PC-3 (cell line): Measurements from ENCODE around the gene DOCK1. TPM values are rescaled to one million over a fixed set of nuclear protein-coding genes. Genes with fewer than 3 reads are reported as not detected.

Experiments
- ATAC-seq: fragments of 200-7000 bp; cut with Tn5 transposase; 2 replicates; pipeline ENCODE4 v1.9.1; 2020; ENCODE audit warnings: mild to moderate bottlenecking, moderate library complexity
- BruUV-seq: library from RNA; stranded (reverse); fragments of 400-500 nt; replicated peaks from 2 replicates; lab custom pipeline; 2021; lab: Mats Ljungman, UMichigan
- CTCF ChIA-PET: fragments of 300-600 bp; sonication (Branson Sonifier 250); formaldehyde crosslinking; loops from one replicate; lab custom pipeline; 2022; ENCODE audit warnings: antibody characterized with exemption; lab: Charles Lee
- POLR2A ChIA-PET: fragments of 300-600 bp; sonication (Branson Sonifier 250); formaldehyde crosslinking; loops from one replicate; lab custom pipeline; 2022; ENCODE audit warnings: antibody characterized with exemption; ENCODE audit not compliant: unreplicated experiment; lab: Charles Lee
- DNase-seq: peaks from one replicate; pipeline ENCODE4 v3.0.0-alpha.2; 2015
- H2AFZ ChIP-seq: fragments of 300-600 bp; sonication (generic); 2 replicates; pipeline ENCODE4 v1.6.0; 2016; ENCODE audit warnings: antibody characterized with exemption, low read length
- H3F3A ChIP-seq: fragments of 300-600 bp; sonication (generic); one replicate; pipeline ENCODE4 v1.6.0; 2017; ENCODE audit warnings: antibody characterized with exemption, low read length, control low read depth, mild to moderate bottlenecking; ENCODE audit not compliant: unreplicated experiment
- H3K27ac ChIP-seq: fragments of 300-600 bp; sonication (generic); 2 replicates; pipeline ENCODE4 v1.5.1; 2016; ENCODE audit warnings: mild to moderate bottlenecking, low read length
- H3K27me3 ChIP-seq: fragments of 300-600 bp; sonication (generic); 2 replicates; pipeline ENCODE4 v1.6.1; 2016; ENCODE audit warnings: low read length, mixed read lengths
- H3K36me3 ChIP-seq: fragments of 300-600 bp; sonication (generic); 2 replicates; pipeline ENCODE4 v1.6.1; 2016; ENCODE audit warnings: low read depth, mixed run types, low read length, mixed read lengths
- H3K4me1 ChIP-seq: fragments of 300-600 bp; sonication (generic); 2 replicates; pipeline ENCODE4 v1.5.1; 2016; ENCODE audit warnings: low read length; ENCODE audit not compliant: insufficient read depth
- H3K4me2 ChIP-seq: fragments of 300-600 bp; sonication (generic); 2 replicates; pipeline ENCODE4 v1.6.0; 2016; ENCODE audit warnings: low read length
- H3K4me3 ChIP-seq: fragments of 300-600 bp; sonication (generic); 2 replicates; pipeline ENCODE4 v1.5.1; 2016; ENCODE audit warnings: mild to moderate bottlenecking, low read length, mixed read lengths
- H3K79me2 ChIP-seq: fragments of 300-600 bp; sonication (generic); 2 replicates; pipeline ENCODE4 v1.6.1; 2017; ENCODE audit warnings: low read length, mixed read lengths
- H3K9ac ChIP-seq: fragments of 300-600 bp; sonication (generic); 2 replicates; pipeline ENCODE4 v1.6.0; 2016; ENCODE audit warnings: mild to moderate bottlenecking, low read length
- H3K9me2 ChIP-seq: fragments of 300-600 bp; sonication (generic); replicated peaks from 2 replicates; pipeline ENCODE4 v1.6.1; 2016; ENCODE audit warnings: mixed run types, low read length, mixed read lengths
- H3K9me3 ChIP-seq: fragments of 300-600 bp; sonication (generic); 2 replicates; pipeline ENCODE4 v1.6.1; 2016; ENCODE audit warnings: low read length, mixed read lengths
- H4K20me1 ChIP-seq: fragments of 300-600 bp; sonication (generic); 2 replicates; pipeline ENCODE4 v1.6.1; 2016; ENCODE audit warnings: low read length, mixed read lengths
- CTCF ChIP-seq: fragments of 300-600 bp; sonication (generic); conservative IDR thresholded peaks from 2 replicates; pipeline ENCODE4 v1.5.1; 2017; ENCODE audit warnings: antibody characterized with exemption, low read depth, mild to moderate bottlenecking, low read length
- EZH2 ChIP-seq: fragments of 300-600 bp; sonication (generic); IDR thresholded peaks from one replicate; pipeline ENCODE4 v1.6.1; 2017; ENCODE audit warnings: antibody characterized with exemption, mild to moderate bottlenecking, low read length; ENCODE audit not compliant: unreplicated experiment
- EZH2phosphoT487 ChIP-seq: fragments of 300-600 bp; sonication (generic); IDR thresholded peaks from 2 replicates; pipeline ENCODE4 v1.6.1; 2018; ENCODE audit warnings: mild to moderate bottlenecking, antibody characterized with exemption, low read length, borderline replicate concordance
- intact Hi-C: fragments of 100-400 bp; cut with micrococcal nuclease; formaldehyde crosslinking; loops from 2 replicates; pipeline ENCODE4 v1.9.0; 2023
- total RNA-seq: library from RNA; depleted of rRNA; stranded (reverse); fragments of >200 nt; gene quantifications from 2 replicates; pipeline ENCODE4 v1.2.3, GENCODE V29; 2014

Gene DOCK1
- total RNA-seq, 1 experiment from 2014 or later: 34.3 TPM

- DNase-seq (no peak), ATAC-seq (no peak)
- H3K4me1 ChIP-seq: no peaks in the 10 kb centered on the region
- no peak overlapping the region for H3K27ac ChIP-seq
- no peaks in the 10 kb centered on the region for H3K9me2 ChIP-seq
- no peak overlapping the region for H2AFZ ChIP-seq
- H3K4me3 ChIP-seq: no peak overlapping the region
- intact Hi-C loops: no loop called here
- BruUV-seq: no TSS peak
- ChIA-PET CTCF (no interaction called here), POLR2A (no interaction called here)
- no peaks in the 10 kb centered on the region for H3K79me2 ChIP-seq
- H3F3A ChIP-seq: no peaks in the 10 kb centered on the region
- no peaks in the 10 kb centered on the region for H3K27me3 ChIP-seq
- no peak overlapping the region for H3K9ac ChIP-seq
- H3K4me2 ChIP-seq: no peak overlapping the region
- H3K9me3 ChIP-seq: no peaks in the 10 kb centered on the region
- no peak for TF ChIP-seq EZH2
- TF ChIP-seq EZH2phosphoT487: no peak
- TF ChIP-seq CTCF: no peak
- H4K20me1 ChIP-seq: no peaks in the 10 kb centered on the region
- no peaks in the 10 kb centered on the region for H3K36me3 ChIP-seq
These were observed 433.3 kb downstream of the DOCK1 start for GRCh38 chr10:127338399-127339110.

GRCh38 chr10:127343821-127344220 lies 438.6 kb downstream of the DOCK1 start:
- no peak for DNase-seq
- Histone ChIP-seq H3K79me2 (no peaks in the 10 kb centered on the region), H3K4me1 (no peaks in the 10 kb centered on the region), H3F3A (no peaks in the 10 kb centered on the region), H4K20me1 (no peaks in the 10 kb centered on the region), H3K9ac (no peak overlapping the region), H2AFZ (no peak overlapping the region), H3K9me2 (no peaks in the 10 kb centered on the region), H3K4me3 (no peak overlapping the region), H3K4me2 (no peak overlapping the region), H3K36me3 (no peaks in the 10 kb centered on the region), H3K27ac (no peak overlapping the region), H3K9me3 (no peaks in the 10 kb centered on the region), H3K27me3 (no peaks in the 10 kb centered on the region)
- intact Hi-C loops: no loop called here
- CTCF ChIA-PET: no interaction called here
- no peak for TF ChIP-seq EZH2phosphoT487
- no peak for TF ChIP-seq EZH2
- TF ChIP-seq CTCF: no peak
- POLR2A ChIA-PET: no interaction called here
- no peak for ATAC-seq
- no TSS peak for BruUV-seq

GRCh38 chr10:127344346-127344745 lies 439.1 kb downstream of the DOCK1 start:
- H3K79me2 ChIP-seq: no peaks in the 10 kb centered on the region
- no peaks in the 10 kb centered on the region for H4K20me1 ChIP-seq

More at GRCh38 chr10:127344346-127344745, 439.1 kb downstream of the DOCK1 start:
- intact Hi-C loops: no loop called here
- Histone ChIP-seq H3K36me3 (no peaks in the 10 kb centered on the region), H3K9me2 (no peaks in the 10 kb centered on the region), H3K4me2 (no peak overlapping the region), H3K4me3 (no peak overlapping the region), H3K27ac (no peak overlapping the region), H3K27me3 (no peaks in the 10 kb centered on the region), H2AFZ (no peak overlapping the region), H3K4me1 (no peaks in the 10 kb centered on the region), H3K9ac (no peak overlapping the region), H3F3A (no peaks in the 10 kb centered on the region), H3K9me3 (no peaks in the 10 kb centered on the region)
- DNase-seq: no peak
- TF ChIP-seq EZH2 (no peak), EZH2phosphoT487 (no peak), CTCF (no peak)
- ChIA-PET CTCF (no interaction called here), POLR2A (no interaction called here)
- ATAC-seq: no peak
- no TSS peak for BruUV-seq
